Measurements from ENCODE around the gene CD4.

DNA sequence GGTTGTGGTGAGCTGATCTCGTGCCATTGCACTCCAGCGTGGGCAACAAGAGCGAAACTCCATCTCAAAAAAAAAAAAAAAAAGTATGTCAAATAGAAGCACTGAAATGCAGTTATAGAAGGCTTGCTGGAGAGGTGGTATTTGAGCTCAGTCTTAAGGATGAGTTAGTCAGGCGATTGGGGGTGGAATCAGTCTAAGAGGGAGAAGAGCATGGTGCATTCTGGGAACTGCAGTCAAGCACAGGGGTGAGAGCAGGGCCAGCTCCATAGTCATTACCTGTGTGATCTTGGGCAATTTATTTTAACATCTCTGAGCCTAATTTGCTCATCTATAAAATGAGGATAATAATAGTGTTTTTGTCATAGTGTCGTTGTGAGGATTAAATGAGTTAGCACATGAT lies 45.5 kb downstream of the CD4 start:
- TF ChIP-seq, protein P1, sequence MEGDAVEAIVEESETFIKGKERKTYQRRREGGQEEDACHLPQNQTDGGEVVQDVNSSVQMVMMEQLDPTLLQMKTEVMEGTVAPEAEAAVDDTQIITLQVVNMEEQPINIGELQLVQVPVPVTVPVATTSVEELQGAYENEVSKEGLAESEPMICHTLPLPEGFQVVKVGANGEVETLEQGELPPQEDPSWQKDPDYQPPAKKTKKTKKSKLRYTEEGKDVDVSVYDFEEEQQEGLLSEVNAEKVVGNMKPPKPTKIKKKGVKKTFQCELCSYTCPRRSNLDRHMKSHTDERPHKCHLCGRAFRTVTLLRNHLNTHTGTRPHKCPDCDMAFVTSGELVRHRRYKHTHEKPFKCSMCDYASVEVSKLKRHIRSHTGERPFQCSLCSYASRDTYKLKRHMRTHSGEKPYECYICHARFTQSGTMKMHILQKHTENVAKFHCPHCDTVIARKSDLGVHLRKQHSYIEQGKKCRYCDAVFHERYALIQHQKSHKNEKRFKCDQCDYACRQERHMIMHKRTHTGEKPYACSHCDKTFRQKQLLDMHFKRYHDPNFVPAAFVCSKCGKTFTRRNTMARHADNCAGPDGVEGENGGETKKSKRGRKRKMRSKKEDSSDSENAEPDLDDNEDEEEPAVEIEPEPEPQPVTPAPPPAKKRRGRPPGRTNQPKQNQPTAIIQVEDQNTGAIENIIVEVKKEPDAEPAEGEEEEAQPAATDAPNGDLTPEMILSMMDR (conservative IDR thresholded peaks at IDR 0.05; ENCODE audit: low read length) = no peak
- TF ChIP-seq EZH2phosphoT487 (IDR thresholded peaks at IDR 0.05; ENCODE audit: borderline replicate concordance, low read depth, low read length) = no peak

Measured in OCI-LY7 (cell line).